Measurements from ENCODE around the gene TUBGCP2. TPM values are rescaled to one million over a fixed set of nuclear protein-coding genes. Genes with fewer than 3 reads are reported as not detected.

TUBGCP2 gene, protein sequence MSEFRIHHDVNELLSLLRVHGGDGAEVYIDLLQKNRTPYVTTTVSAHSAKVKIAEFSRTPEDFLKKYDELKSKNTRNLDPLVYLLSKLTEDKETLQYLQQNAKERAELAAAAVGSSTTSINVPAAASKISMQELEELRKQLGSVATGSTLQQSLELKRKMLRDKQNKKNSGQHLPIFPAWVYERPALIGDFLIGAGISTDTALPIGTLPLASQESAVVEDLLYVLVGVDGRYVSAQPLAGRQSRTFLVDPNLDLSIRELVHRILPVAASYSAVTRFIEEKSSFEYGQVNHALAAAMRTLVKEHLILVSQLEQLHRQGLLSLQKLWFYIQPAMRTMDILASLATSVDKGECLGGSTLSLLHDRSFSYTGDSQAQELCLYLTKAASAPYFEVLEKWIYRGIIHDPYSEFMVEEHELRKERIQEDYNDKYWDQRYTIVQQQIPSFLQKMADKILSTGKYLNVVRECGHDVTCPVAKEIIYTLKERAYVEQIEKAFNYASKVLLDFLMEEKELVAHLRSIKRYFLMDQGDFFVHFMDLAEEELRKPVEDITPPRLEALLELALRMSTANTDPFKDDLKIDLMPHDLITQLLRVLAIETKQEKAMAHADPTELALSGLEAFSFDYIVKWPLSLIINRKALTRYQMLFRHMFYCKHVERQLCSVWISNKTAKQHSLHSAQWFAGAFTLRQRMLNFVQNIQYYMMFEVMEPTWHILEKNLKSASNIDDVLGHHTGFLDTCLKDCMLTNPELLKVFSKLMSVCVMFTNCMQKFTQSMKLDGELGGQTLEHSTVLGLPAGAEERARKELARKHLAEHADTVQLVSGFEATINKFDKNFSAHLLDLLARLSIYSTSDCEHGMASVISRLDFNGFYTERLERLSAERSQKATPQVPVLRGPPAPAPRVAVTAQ
- total RNA-seq = 10 to 100 TPM; 52.3 to 58.2 TPM

GRCh38 chr10:133308421-133309099 lies at the start of gene TUBGCP2, which contains the start of gene ZNF511:
TUBGCP2 (minus strand) TSS chr10:133308872; CDS start chr10:133302941, 5,931 bp downstream.
ZNF511 (plus strand) TSS chr10:133308914; CDS start chr10:133308944, 30 bp downstream.
- peak; percentile 89 for DNase-seq
- peaks cover 24% of the 10 kb centered on the region for H3K36me3 Mint-ChIP-seq (ENCODE audit: low read depth)
- POLR2A ChIA-PET = interaction anchor here (0.9 to 2.2 kb wide), 7 partner anchors 9 to 50 kb away, joined by 3 to 18 read pairs (median 5); no protein-coding TSS in a partner anchor
- no peaks in the 10 kb centered on the region for H3K27me3 Mint-ChIP-seq
- CTCF ChIA-PET = interaction anchor here (0.6 to 2.2 kb wide), 12 partner anchors 15 to 166 kb away, joined by 3 to 19 read pairs (median 6); partner anchors contain the start of gene ADAM8
- peak within 1 kb of the TSS; percentile 98 for H3K27ac Mint-ChIP-seq
- peaks cover 29% of the 10 kb centered on the region for H3K4me1 Mint-ChIP-seq
- H3K4me3 Mint-ChIP-seq = peak within 1 kb of the TSS; percentile 95
- no peaks in the 10 kb centered on the region for H3K9me3 Mint-ChIP-seq

- ChIA-PET POLR2A (interaction anchor here (0.8 to 3.6 kb wide), 5 partner anchors 16 to 44 kb away, joined by 3 to 12 read pairs (median 4); partner anchors contain the start of genes CALY, ECHS1 and PAOX), CTCF (interaction anchor here (1.0 kb wide), 1 partner anchor 28 kb away, joined by 3 read pairs; no protein-coding TSS in a partner anchor)
- H3K27ac Mint-ChIP-seq = no peak within 1 kb of the TSS
Observed at GRCh38 chr10:133357285-133358161, 48.9 kb upstream of the TUBGCP2 start, which contains the start of gene FUOM. FUOM (minus strand) TSS chr10:133358019; CDS start chr10:133358007, 12 bp downstream.

GRCh38 chr10:133356549-133357284 lies 48.0 kb upstream of the TUBGCP2 start:
- POLR2A ChIA-PET = interaction anchor here (0.8 to 3.6 kb wide), 5 partner anchors 17 to 45 kb away, joined by 3 to 12 read pairs (median 4); partner anchors contain the start of genes CALY, ECHS1 and PAOX
- Mint-ChIP-seq H3K9me3 (no peaks in the 10 kb centered on the region), H3K27me3 (no peaks in the 10 kb centered on the region), H3K4me3 (peak overlapping the region; percentile 69), H3K27ac (no peak overlapping the region), H3K36me3 (ENCODE audit: low read depth) (no peaks in the 10 kb centered on the region), H3K4me1 (no peaks in the 10 kb centered on the region)
- no peak for DNase-seq
- CTCF ChIA-PET = no interaction called here

More at GRCh38 chr10:133357285-133358161, 48.9 kb upstream of the TUBGCP2 start, which contains the start of gene FUOM:
- no peaks in the 10 kb centered on the region for H3K27me3 Mint-ChIP-seq
- no peaks in the 10 kb centered on the region for H3K9me3 Mint-ChIP-seq
- no peaks in the 10 kb centered on the region for H3K4me1 Mint-ChIP-seq
- peak; percentile 71 for DNase-seq
- H3K4me3 Mint-ChIP-seq = peak within 1 kb of the TSS; percentile 69
- no peaks in the 10 kb centered on the region for H3K36me3 Mint-ChIP-seq (ENCODE audit: low read depth)

- Mint-ChIP-seq H3K27me3 (no peaks in the 10 kb centered on the region), H3K4me1 (no peaks in the 10 kb centered on the region), H3K27ac (no peak overlapping the region), H3K36me3 (ENCODE audit: low read depth) (no peaks in the 10 kb centered on the region), H3K9me3 (no peaks in the 10 kb centered on the region), H3K4me3 (peak overlapping the region; percentile 51)
- ChIA-PET POLR2A (interaction anchor here (0.9 to 3.6 kb wide), 2 partner anchors 17 to 86 kb away, joined by 3 to 12 read pairs; partner anchors contain the start of gene ECHS1), CTCF (no interaction called here)
- DNase-seq = no peak
Observed at GRCh38 chr10:133355991-133356390, 47.3 kb upstream of the TUBGCP2 start.

GRCh38 chr10:133355266-133355665 lies 46.6 kb upstream of the TUBGCP2 start:
- H3K4me3 Mint-ChIP-seq = no peak overlapping the region
- CTCF ChIA-PET = no interaction called here
- no peaks in the 10 kb centered on the region for H3K9me3 Mint-ChIP-seq
- no peaks in the 10 kb centered on the region for H3K4me1 Mint-ChIP-seq
- H3K27me3 Mint-ChIP-seq = no peaks in the 10 kb centered on the region
- POLR2A ChIA-PET = interaction anchor here (0.9 kb wide), 1 partner anchor 87 kb away, joined by 3 read pairs; no protein-coding TSS in a partner anchor
- H3K27ac Mint-ChIP-seq = no peak overlapping the region
- no peak for DNase-seq
- H3K36me3 Mint-ChIP-seq (ENCODE audit: low read depth) = no peaks in the 10 kb centered on the region

DNA sequence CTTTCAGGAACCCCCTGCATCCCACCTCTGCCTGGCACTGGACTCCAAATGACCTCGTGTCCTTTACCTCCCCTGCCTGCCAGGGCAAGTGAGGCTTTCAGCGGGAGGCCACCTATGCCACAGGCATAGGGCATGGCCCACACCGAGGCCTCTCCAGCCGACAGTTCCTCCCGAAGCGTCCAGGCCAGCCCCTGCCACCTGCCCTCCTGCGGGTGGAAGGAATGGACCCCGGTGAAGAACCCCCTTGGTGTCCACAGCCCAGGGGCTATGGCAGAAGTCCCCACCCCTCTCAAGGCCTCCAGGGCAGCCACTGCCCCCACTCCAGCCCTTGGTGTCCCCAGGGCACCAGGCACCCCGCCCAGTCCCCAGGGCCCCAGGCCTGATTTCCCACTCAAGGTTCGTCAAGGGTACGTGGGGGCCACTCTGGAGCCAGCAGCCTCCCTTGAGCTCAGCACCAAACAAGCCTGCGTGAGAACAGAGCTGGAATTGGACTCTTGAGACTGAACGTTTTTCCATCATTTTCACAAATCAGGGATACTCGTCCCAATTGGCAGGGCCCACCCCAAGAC lies 46.1 kb upstream of the TUBGCP2 start:
- POLR2A ChIA-PET = no interaction called here
- Mint-ChIP-seq H3K9me3 (no peaks in the 10 kb centered on the region), H3K36me3 (ENCODE audit: low read depth) (no peaks in the 10 kb centered on the region), H3K4me1 (no peaks in the 10 kb centered on the region), H3K27ac (no peak overlapping the region), H3K27me3 (no peaks in the 10 kb centered on the region), H3K4me3 (no peak overlapping the region)
- CTCF ChIA-PET = no interaction called here
- no peak for DNase-seq

DNA sequence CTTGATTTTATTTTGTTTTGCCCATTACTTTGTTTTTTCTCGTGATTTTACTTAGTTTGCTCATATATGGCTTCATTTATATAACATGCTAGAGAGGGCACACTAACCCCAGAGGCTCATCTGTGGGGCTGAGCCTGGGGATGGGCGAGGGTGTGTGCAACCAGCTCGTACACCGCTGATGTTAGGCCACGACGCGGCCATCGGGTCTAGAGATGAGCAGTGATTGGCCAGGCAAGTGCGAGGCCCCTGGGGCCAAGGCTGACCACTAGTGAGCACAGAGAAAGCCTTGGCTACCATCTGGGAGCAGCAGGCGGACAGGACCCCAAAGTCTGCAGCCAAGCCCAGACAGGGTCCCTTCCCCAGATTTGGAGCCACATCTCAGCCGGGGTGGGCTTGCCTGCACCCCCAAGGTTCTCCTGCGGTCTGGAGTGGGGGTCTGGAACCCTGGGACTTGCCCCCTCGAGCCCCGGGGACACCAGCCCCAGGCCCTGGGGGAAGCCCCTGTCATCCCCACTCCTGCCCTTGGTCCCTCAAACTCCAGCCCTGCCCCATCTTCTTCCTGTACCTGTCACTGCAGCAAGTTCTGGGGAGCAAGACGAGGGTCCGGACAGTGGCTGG lies 45.4 kb upstream of the TUBGCP2 start:
- DNase-seq = no peak
- CTCF ChIA-PET = interaction anchor here (0.8 kb wide), 1 partner anchor 25 kb away, joined by 3 read pairs; no protein-coding TSS in a partner anchor
- Mint-ChIP-seq H3K9me3 (no peaks in the 10 kb centered on the region), H3K36me3 (ENCODE audit: low read depth) (no peaks in the 10 kb centered on the region), H3K4me3 (no peak overlapping the region), H3K27me3 (peaks cover 2% of the 10 kb centered on the region), H3K4me1 (peaks cover 2% of the 10 kb centered on the region), H3K27ac (no peak overlapping the region)
- POLR2A ChIA-PET = interaction anchor here (0.9 to 1.1 kb wide), 3 partner anchors 19 to 35 kb away, joined by 3 to 4 read pairs (median 4); partner anchors contain the start of gene ECHS1

DNA sequence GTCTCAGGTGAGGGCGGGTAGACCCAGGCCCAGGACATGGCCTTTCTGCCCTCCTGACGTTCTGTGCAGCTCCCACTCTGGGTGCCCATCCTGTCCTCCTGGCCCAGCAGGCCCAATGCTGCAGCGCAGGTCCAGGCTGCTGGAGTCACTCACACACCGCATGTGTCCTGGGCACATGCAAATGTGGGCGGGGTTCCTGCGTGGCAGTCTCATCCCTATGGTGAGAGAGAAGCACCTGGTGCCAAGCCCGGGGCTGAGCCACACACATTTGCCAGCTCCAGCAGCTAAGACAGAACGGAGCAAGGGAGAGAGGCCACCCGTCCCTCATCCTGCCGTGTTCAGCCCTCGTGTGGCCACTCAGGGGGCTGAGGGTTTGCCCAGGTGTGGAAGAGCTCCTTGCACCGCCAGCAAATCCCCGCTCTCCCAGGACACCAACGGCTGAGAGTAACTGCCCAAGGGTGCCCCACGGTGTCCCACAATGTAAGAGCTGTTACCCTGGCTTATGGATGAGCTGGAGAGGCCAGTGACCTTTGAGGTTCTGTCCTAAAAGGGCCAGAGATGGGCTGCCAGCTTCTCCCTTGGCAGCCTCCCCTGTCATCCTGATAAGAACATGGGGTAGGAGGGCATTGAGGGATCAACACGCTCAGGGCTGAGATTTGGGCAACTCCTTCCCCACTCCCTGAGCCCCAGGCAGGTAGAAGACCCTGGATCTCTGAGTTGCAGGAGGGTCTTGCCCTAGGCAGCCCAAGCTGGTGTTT lies 44.7 kb upstream of the TUBGCP2 start:
- ChIA-PET POLR2A (interaction anchor here (0.9 to 1.1 kb wide), 3 partner anchors 19 to 36 kb away, joined by 3 to 4 read pairs (median 4); partner anchors contain the start of gene ECHS1), CTCF (interaction anchor here (0.8 kb wide), 1 partner anchor 24 kb away, joined by 3 read pairs; no protein-coding TSS in a partner anchor)
- H3K9me3 Mint-ChIP-seq = no peaks in the 10 kb centered on the region
- H3K36me3 Mint-ChIP-seq (ENCODE audit: low read depth) = no peaks in the 10 kb centered on the region
- H3K27ac Mint-ChIP-seq = no peak overlapping the region
- H3K27me3 Mint-ChIP-seq = peaks cover 5% of the 10 kb centered on the region
- no peak overlapping the region for H3K4me3 Mint-ChIP-seq
- no peak for DNase-seq
- peaks cover 4% of the 10 kb centered on the region for H3K4me1 Mint-ChIP-seq

DNA sequence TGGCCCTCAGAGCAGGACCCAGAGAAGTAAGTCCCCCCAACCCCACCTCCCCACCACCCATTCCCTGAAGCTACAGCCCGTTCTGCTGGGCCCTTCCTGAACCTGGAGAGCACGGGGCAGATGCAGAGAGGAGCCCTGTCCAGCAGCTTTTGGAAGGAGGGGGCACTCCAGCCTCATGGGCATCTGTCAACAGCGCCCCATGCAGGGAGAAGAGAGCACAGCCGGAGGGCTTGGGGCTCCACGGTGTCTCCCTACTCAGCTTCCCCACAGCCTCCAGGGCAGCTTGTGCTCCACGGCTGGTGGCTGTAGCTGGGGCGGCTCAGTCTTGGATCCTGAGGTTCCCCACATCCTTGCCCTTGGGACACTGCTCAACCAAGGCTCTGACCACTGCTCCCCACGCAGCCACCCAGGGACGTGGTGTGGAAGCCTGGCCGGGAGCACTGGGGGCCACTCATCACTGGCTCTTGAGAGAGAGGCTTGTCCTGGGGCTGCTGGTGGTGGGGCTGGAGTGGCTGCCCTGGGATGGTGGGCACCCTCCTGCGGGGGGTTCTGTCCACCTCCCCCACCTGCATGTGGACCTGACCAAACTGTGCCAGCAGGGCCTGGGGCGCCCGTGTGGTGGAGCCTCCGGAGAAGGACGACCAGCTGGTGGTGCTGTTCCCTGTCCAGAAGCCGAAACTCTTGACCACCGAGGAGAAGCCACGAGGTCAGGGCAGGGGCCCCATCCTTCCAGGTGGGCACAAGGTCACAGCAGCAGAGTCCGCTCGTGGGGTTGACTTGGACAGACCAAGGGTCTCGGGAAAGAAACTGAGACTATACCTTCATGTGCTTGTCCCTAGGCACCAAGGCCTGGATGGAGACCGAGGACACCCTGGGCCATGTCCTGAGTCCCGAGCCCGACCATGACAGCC lies 43.0 kb upstream of the TUBGCP2 start:
- Mint-ChIP-seq H3K4me3 (no peak overlapping the region), H3K27ac (no peak overlapping the region), H3K4me1 (peaks cover 4% of the 10 kb centered on the region), H3K36me3 (ENCODE audit: low read depth) (no peaks in the 10 kb centered on the region), H3K9me3 (no peaks in the 10 kb centered on the region), H3K27me3 (peaks cover 5% of the 10 kb centered on the region)
- POLR2A ChIA-PET = interaction anchor here (1.2 kb wide), 1 partner anchor 44 kb away, joined by 3 read pairs; no protein-coding TSS in a partner anchor
- no peak for DNase-seq
- CTCF ChIA-PET = interaction anchor here (1.6 kb wide), 1 partner anchor 22 kb away, joined by 4 read pairs; no protein-coding TSS in a partner anchor
